GM12865 (cell line): ENCODE measurements around the gene PIGS.

Experiments used
- DNase-seq: peaks from one replicate; pipeline ENCODE4 v3.0.0; 2010; ENCODE audit warnings: low read depth
- H3K4me3 ChIP-seq: 2 replicates; pipeline ENCODE4 v1.5.1; 2011; ENCODE audit warnings: mild to moderate bottlenecking, low read depth, low read length, control low read depth
- TF ChIP-seq, protein P1 (sequence below): IDR thresholded peaks from 2 replicates; pipeline ENCODE4 v1.5.1; 2011; ENCODE audit warnings: low read length, control low read depth, low read depth, inconsistent platforms; ENCODE audit not compliant: insufficient read depth; ENCODE audit errors: missing control alignments

The PIGS gene

DNA sequence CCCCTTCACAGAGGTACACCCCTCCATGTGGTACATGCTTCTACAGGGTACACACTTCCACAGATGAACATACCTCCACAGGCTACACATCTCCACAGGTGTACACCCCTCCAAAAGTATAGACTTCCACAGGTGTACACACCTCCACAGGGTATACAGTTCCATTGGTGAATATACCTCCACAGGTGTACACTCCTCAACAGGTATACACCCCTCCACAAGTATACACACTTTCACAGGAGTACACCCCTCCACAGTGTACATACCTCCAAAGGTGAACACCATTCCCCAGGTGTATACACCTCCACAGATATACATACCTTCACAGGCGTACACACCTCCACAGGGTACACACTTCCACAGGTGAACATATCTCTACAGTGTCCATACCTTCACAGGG, 55.8 kb downstream of the PIGS start:
- DNase-seq, result no peak
- no peak overlapping the region for H3K4me3 ChIP-seq
- TF ChIP-seq, protein P1, sequence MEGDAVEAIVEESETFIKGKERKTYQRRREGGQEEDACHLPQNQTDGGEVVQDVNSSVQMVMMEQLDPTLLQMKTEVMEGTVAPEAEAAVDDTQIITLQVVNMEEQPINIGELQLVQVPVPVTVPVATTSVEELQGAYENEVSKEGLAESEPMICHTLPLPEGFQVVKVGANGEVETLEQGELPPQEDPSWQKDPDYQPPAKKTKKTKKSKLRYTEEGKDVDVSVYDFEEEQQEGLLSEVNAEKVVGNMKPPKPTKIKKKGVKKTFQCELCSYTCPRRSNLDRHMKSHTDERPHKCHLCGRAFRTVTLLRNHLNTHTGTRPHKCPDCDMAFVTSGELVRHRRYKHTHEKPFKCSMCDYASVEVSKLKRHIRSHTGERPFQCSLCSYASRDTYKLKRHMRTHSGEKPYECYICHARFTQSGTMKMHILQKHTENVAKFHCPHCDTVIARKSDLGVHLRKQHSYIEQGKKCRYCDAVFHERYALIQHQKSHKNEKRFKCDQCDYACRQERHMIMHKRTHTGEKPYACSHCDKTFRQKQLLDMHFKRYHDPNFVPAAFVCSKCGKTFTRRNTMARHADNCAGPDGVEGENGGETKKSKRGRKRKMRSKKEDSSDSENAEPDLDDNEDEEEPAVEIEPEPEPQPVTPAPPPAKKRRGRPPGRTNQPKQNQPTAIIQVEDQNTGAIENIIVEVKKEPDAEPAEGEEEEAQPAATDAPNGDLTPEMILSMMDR, result no peak

DNA sequence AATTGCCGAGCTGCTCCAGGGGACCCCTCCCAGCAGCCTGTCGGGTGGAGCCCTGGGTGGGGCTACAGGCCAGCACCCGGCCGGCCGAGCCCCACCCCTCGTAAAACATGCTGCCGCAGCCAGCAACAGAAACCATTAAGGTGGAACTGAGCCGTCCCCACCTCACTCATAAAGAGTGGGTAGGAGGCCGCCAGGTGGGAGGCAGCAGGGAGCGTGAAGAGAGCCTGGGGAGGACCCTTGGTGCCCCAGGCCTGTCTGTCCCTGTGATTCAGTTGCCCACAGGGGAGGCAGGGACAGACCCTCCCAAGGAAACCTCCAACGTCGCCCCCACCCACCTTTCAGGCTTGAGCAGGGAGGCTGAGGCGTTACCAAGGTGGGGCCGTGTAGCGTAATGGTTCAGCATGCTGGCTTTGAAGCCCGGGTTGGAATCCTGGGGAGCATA, 56.7 kb downstream of the PIGS start:
- DNase-seq, result no peak
- no peak overlapping the region for H3K4me3 ChIP-seq
- TF ChIP-seq, protein P1, result no peak

DNA sequence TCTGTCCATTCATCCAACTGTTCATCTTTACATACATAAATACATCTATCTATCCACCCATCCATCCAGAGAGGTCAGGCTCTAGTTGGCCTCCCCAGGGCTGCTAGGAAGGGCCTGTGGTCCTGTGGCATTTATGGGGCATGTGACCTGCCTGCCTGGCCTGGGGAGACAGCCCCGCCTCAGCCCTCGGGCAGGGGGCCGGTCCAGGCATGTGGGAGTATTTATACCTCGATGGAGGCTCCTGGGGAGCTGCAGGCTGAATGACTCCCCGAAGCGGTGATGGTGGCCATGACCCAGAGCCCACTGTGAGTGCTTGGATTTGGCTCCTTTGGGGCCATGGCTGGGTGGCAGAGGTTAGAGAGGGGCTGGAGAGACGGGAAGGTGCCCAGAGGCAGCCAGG, 57.8 kb downstream of the PIGS start:
- H3K4me3 ChIP-seq, result no peak overlapping the region
- DNase-seq, result no peak
- TF ChIP-seq, protein P1, result no peak

DNA sequence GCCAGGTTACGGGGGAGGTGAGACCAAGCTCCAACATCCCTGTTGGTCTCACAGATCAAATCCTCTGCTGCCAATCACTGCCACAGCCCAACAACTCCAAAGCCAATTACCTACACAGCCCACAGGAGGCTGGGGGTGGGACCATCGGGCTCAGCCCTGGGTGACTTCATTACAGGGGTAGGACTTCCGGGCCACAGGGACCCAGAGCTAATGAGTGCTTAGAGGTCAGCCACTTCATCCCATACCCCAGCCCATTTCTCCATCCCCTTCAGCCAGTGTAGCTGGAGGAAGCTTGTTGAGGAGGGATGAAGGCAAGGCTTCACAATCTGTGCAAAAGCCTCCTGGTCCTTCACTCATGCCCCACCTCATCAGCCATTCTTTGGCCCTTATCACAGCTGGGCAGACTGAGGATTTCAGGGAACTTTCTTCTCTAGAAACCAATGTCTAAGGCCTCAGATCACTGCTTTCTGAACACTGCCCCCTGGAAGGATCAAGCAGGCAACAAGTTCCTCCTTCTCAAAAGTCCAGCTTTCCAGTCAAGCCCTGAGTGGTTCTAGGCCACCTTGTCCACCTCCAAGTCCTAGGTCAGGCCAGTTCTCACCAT, 59.4 kb downstream of the PIGS start:
- TF ChIP-seq, protein P1, result no peak
- H3K4me3 ChIP-seq, result no peak overlapping the region
- no peak for DNase-seq

DNA sequence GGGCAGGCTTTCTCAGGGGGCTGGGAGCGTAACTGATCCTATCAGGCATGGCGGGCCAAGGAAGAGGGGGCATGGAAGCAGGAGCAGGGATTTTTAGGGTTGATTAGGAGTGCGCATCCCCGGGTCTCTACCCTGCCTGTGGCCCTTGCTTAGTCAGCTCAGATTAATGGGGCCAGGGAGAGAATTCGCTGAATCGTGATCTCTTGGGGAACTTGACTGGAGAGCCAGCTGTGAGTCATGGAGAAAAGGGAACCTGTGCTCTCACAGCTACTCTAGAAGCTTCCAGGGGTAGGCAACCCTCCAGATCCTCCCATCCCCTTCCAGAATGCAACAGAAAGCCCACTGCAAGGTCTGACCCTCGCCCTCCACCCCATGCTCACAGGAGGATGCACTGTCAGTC, 61.5 kb downstream of the PIGS start:
- H3K4me3 ChIP-seq, result no peak overlapping the region
- TF ChIP-seq, protein P1, result no peak
- DNase-seq, result no peak

DNA sequence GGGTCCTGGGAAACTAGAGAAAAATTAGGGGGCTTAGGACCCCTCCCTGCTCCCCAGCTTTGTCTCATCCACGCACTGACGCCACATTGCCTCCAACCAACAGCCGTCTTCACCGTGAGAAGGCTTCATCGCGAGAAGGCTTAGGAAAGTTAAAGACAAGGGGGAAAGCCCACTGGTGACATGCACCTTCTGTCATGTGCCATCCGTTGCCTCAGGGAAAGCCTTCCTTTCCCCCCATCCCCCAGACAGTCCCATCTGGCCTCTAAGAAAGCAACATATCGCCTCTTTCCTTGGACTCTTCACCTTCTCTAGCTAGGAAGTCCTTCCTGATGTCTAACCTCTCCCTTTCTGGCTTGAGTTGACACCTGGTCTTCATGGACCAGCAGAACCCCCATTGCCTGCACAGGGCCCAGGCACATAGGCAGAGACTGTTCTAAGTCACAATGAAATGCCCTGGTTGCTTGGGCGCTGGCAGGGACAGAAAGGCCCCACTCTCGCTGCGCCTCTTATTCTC, 63.1 kb downstream of the PIGS start:
- H3K4me3 ChIP-seq, result no peak overlapping the region
- no peak for DNase-seq
- TF ChIP-seq, protein P1, result no peak

DNA sequence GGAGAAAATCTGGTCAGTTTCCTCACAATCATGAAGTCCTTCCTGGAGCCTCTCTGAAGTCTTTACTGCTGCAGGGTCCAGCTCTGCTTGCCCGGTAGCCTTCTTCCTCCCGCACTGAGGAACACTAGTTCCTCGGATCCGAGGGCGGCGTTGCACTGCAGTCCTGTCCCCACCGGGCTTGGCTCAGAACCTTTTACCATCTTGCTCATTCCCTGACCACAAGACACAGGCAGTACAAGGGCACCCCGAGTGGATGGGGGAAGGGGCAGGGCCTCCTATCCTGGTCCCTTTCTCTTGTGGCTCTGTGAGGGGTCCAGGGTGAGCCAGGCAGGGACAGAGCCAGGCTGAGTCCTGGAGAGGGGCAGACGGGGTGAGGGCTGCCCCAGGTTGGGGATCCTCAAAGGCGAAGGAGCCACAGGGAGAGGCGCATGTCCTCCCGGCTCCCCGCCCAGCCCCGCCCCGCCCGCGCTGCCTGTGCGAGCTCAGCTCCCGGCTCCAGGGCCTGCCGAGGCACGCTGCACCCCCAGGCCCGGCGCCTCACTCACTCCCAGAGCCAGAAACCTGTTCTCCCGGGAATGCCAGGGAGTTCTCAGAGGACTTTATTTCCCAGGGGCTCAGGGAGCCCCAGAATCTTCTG, 63.6 kb downstream of the PIGS start:
- no peak for DNase-seq
- TF ChIP-seq, protein P1, result no peak

More for the DNA sequence above, 63.6 kb downstream of the PIGS start:
- no peak overlapping the region for H3K4me3 ChIP-seq
